Measurements from ENCODE around the gene CASP7. TPM values are rescaled to one million over a fixed set of nuclear protein-coding genes. Genes with fewer than 3 reads are reported as not detected.

CASP7 gene
- total RNA-seq, 1 donor from 2014 or later: 16.6 TPM

GRCh38 chr10:113732160-113732881, 52.6 kb downstream of the CASP7 start:
- intact Hi-C loops (cut with micrococcal nuclease): no loop called here
- Mint-ChIP-seq H3K4me3 (ENCODE audit: low read depth) (no peak overlapping the region), H3K9me3 (no peaks in the 10 kb centered on the region), H3K27ac (no peak overlapping the region), H3K4me1 (ENCODE audit: low read depth) (peaks cover 4% of the 10 kb centered on the region), H3K27me3 (ENCODE audit: low read depth) (no peaks in the 10 kb centered on the region), H3K36me3 (ENCODE audit: low read depth) (peaks cover 21% of the 10 kb centered on the region)
- DNase-seq (ENCODE audit: low spot score): no peak

- Mint-ChIP-seq H3K4me3 (ENCODE audit: low read depth) (no peak overlapping the region), H3K9me3 (no peaks in the 10 kb centered on the region)
These were observed 53.3 kb downstream of the CASP7 start for GRCh38 chr10:113732966-113733365.

GRCh38 chr10:113733635-113734034, 53.9 kb downstream of the CASP7 start:
- intact Hi-C loops (cut with micrococcal nuclease): no loop called here
- no peak for DNase-seq (ENCODE audit: low spot score)
- peaks cover 16% of the 10 kb centered on the region for H3K36me3 Mint-ChIP-seq (ENCODE audit: low read depth)
- no peaks in the 10 kb centered on the region for H3K27me3 Mint-ChIP-seq (ENCODE audit: low read depth)
- no peak overlapping the region for H3K27ac Mint-ChIP-seq
- H3K4me3 Mint-ChIP-seq (ENCODE audit: low read depth): no peak overlapping the region
- peaks cover 4% of the 10 kb centered on the region for H3K4me1 Mint-ChIP-seq (ENCODE audit: low read depth)
- H3K9me3 Mint-ChIP-seq: no peaks in the 10 kb centered on the region

More at GRCh38 chr10:113732966-113733365, 53.3 kb downstream of the CASP7 start:
- intact Hi-C loops (cut with micrococcal nuclease): no loop called here
- H3K36me3 Mint-ChIP-seq (ENCODE audit: low read depth): peaks cover 18% of the 10 kb centered on the region
- peaks cover 4% of the 10 kb centered on the region for H3K4me1 Mint-ChIP-seq (ENCODE audit: low read depth)
- no peaks in the 10 kb centered on the region for H3K27me3 Mint-ChIP-seq (ENCODE audit: low read depth)
- no peak for DNase-seq (ENCODE audit: low spot score)
- H3K27ac Mint-ChIP-seq: no peak overlapping the region

DNA sequence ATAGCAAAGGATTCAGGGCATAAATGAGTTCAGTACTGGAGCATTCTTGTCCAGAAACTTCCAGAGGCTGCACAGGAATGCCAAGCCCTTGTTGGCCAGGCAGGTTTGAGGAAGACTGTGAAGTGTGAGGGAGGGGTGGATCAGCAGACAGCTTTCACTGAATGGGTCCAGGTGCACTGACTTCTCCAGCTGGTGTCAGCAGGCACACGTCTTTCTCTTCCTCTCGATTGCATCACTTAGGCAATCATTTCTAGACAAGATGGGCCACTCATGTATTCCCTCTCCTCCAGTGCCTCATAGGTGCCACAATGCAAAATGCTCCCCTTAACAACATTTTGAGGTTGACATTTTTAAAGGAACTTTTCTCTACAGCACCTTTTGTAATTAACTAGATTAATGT, 56.2 kb downstream of the CASP7 start:
- H3K36me3 Mint-ChIP-seq (ENCODE audit: low read depth): no peaks in the 10 kb centered on the region
- intact Hi-C loops (cut with micrococcal nuclease): no loop called here
- peaks cover 4% of the 10 kb centered on the region for H3K4me1 Mint-ChIP-seq (ENCODE audit: low read depth)
- H3K27me3 Mint-ChIP-seq (ENCODE audit: low read depth): peaks cover 6% of the 10 kb centered on the region
- no peak overlapping the region for H3K4me3 Mint-ChIP-seq (ENCODE audit: low read depth)
- no peak overlapping the region for H3K27ac Mint-ChIP-seq
- no peak for DNase-seq (ENCODE audit: low spot score)
- no peaks in the 10 kb centered on the region for H3K9me3 Mint-ChIP-seq

DNA sequence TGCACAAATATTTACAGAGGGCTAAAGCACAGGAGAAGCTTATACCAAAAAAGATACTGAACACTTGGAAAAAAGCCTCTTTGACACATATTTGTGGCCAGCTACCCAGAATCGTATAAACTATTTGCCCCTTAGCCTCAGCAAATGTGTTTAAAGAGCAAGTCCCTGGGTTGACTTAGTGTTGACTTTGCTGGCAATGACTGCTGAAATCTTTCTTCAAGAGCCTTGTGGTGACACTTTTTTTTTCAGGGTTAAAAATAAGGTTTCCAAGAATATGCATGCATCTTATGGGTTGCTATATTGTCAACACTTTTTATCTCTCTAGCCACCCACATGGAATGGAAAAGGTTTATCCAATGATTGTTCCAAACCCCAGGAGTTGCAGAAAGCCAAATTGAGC, 56.9 kb downstream of the CASP7 start:
- Mint-ChIP-seq H3K4me3 (ENCODE audit: low read depth) (no peak overlapping the region), H3K27ac (no peak overlapping the region), H3K9me3 (no peaks in the 10 kb centered on the region), H3K4me1 (ENCODE audit: low read depth) (peaks cover 4% of the 10 kb centered on the region), H3K27me3 (ENCODE audit: low read depth) (peaks cover 6% of the 10 kb centered on the region), H3K36me3 (ENCODE audit: low read depth) (no peaks in the 10 kb centered on the region)
- no peak for DNase-seq (ENCODE audit: low spot score)
- intact Hi-C loops (cut with micrococcal nuclease): no loop called here

GRCh38 chr10:113739031-113739430, 59.3 kb downstream of the CASP7 start:
- Mint-ChIP-seq H3K27ac (no peak overlapping the region), H3K36me3 (ENCODE audit: low read depth) (no peaks in the 10 kb centered on the region), H3K4me1 (ENCODE audit: low read depth) (peaks cover 4% of the 10 kb centered on the region), H3K27me3 (ENCODE audit: low read depth) (peaks cover 8% of the 10 kb centered on the region), H3K9me3 (no peaks in the 10 kb centered on the region), H3K4me3 (ENCODE audit: low read depth) (no peak overlapping the region)
- DNase-seq (ENCODE audit: low spot score): no peak
- intact Hi-C loops (cut with micrococcal nuclease): no loop called here

DNA sequence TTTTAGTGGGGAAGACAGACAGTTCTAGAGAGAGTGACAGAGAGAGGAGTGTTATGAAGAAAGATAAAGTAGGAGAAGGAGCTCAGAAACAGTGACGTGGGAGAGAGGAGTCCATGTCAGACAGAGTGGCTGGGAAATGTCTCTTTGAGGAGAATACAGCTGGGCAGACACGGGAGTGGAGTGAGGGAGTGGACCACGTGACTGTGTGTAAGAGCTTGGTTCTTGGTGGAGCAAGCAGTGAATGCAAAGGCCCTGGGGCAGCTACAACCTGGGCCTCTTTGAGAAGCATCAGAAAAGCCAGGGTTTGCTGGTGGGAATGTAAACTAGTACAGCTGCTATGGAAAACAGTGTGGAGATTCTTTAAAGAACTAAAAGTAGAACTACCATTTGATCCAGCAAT, 59.9 kb downstream of the CASP7 start:
- peaks cover 12% of the 10 kb centered on the region for H3K27me3 Mint-ChIP-seq (ENCODE audit: low read depth)
- intact Hi-C loops (cut with micrococcal nuclease): no loop called here
- H3K9me3 Mint-ChIP-seq: no peaks in the 10 kb centered on the region
- H3K27ac Mint-ChIP-seq: no peak overlapping the region
- H3K4me3 Mint-ChIP-seq (ENCODE audit: low read depth): no peak overlapping the region
- peaks cover 4% of the 10 kb centered on the region for H3K4me1 Mint-ChIP-seq (ENCODE audit: low read depth)
- H3K36me3 Mint-ChIP-seq (ENCODE audit: low read depth): no peaks in the 10 kb centered on the region
- DNase-seq (ENCODE audit: low spot score): no peak

- H3K9me3 Mint-ChIP-seq: no peaks in the 10 kb centered on the region
- intact Hi-C loops (cut with micrococcal nuclease): no loop called here
- no peaks in the 10 kb centered on the region for H3K36me3 Mint-ChIP-seq (ENCODE audit: low read depth)
- H3K27me3 Mint-ChIP-seq (ENCODE audit: low read depth): peaks cover 13% of the 10 kb centered on the region
- no peak for DNase-seq (ENCODE audit: low spot score)
- H3K4me3 Mint-ChIP-seq (ENCODE audit: low read depth): no peak overlapping the region
- H3K4me1 Mint-ChIP-seq (ENCODE audit: low read depth): peaks cover 4% of the 10 kb centered on the region
- H3K27ac Mint-ChIP-seq: no peak overlapping the region
These were observed 61.1 kb downstream of the CASP7 start for GRCh38 chr10:113740850-113741249.

DNA sequence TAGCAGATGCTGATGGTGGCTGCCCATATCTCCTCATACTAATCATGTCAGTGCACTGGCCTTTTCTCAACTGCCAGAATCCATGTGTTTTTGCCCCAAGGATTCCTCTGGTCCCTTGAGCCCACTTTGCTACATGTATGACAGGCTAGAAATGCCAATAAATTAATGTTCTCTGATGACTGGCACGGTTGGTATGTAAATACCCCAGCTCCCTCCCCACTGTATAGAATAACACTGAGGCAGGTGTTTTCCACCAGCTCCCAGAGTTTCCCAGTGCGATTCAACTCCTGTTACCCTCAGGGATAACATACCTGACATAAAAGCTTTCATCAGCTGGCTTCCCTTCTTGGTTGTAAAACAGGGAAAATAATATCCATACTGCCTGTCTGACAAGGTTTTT, 62.8 kb downstream of the CASP7 start:
- Mint-ChIP-seq H3K4me3 (ENCODE audit: low read depth) (no peak overlapping the region), H3K9me3 (no peaks in the 10 kb centered on the region), H3K36me3 (ENCODE audit: low read depth) (no peaks in the 10 kb centered on the region), H3K4me1 (ENCODE audit: low read depth) (no peaks in the 10 kb centered on the region), H3K27ac (no peak overlapping the region), H3K27me3 (ENCODE audit: low read depth) (peaks cover 20% of the 10 kb centered on the region)
- no peak for DNase-seq (ENCODE audit: low spot score)
- intact Hi-C loops (cut with micrococcal nuclease): no loop called here

DNA sequence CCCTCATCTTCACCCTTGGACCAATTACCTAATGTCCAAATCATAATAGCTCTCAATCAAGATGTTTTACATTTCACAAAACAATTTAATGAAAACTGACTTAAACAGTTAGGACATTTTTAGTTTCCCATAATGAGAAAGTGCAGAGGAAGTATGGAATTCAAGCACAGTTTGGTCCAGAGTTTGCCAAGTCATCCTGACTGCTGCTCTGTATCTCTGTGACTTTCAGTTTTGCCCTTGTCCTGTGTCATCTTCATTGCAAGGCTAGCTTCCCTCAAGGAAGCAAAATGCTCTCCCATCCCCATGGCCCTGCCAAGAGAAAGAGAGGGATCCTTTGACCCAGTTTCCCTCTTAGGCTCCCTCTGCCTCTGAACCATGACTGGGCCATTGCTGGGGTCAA, 63.9 kb downstream of the CASP7 start:
- DNase-seq (ENCODE audit: low spot score): no peak
- no peak overlapping the region for H3K4me3 Mint-ChIP-seq (ENCODE audit: low read depth)
- no peaks in the 10 kb centered on the region for H3K36me3 Mint-ChIP-seq (ENCODE audit: low read depth)
- intact Hi-C loops (cut with micrococcal nuclease): no loop called here
- H3K27ac Mint-ChIP-seq: no peak overlapping the region
- H3K4me1 Mint-ChIP-seq (ENCODE audit: low read depth): no peaks in the 10 kb centered on the region
- H3K27me3 Mint-ChIP-seq (ENCODE audit: low read depth): peaks cover 20% of the 10 kb centered on the region
- no peaks in the 10 kb centered on the region for H3K9me3 Mint-ChIP-seq

GRCh38 chr10:113745374-113745773, 65.7 kb downstream of the CASP7 start:
- intact Hi-C loops (cut with micrococcal nuclease): no loop called here
- Mint-ChIP-seq H3K27me3 (ENCODE audit: low read depth) (peaks cover 14% of the 10 kb centered on the region), H3K4me1 (ENCODE audit: low read depth) (no peaks in the 10 kb centered on the region), H3K36me3 (ENCODE audit: low read depth) (no peaks in the 10 kb centered on the region), H3K9me3 (no peaks in the 10 kb centered on the region), H3K4me3 (ENCODE audit: low read depth) (no peak overlapping the region), H3K27ac (no peak overlapping the region)
- no peak for DNase-seq (ENCODE audit: low spot score)

DNA sequence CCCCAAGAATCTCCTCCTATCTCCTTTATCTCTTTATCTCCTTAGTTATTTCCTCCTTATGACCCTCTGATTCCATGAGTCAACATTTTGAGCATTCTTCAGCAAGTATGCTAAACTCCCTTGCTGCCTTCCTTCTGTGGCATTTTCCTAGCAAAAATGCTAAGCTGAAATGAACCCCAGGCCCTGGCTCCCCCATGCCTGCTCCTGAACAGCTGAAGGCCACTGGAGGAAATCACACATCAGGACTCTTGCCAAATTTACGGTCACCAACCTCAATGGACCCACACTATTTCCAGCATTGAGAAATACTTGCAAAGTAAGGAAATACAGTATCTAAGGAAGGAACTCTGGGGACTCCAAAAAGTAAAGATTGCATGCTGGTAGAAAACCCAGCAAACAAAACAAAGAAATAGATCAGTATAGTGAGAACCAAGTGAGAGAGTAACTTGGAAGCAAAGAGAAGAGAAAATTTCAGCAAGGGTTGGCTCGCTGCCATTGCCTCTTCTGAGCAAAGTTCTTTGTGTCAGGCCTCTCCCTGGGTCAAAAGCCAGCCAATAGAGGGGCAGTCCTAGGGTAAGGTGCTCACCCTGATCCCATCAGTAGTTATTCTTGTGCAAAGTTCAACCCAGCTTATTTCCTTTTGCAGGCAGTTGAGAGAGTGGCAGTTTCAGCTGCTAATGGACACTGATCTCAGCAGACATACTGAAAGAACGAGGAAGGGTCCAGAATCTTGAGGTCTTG, 66.7 kb downstream of the CASP7 start:
- Mint-ChIP-seq H3K36me3 (ENCODE audit: low read depth) (no peaks in the 10 kb centered on the region), H3K27me3 (ENCODE audit: low read depth) (peaks cover 19% of the 10 kb centered on the region), H3K9me3 (no peaks in the 10 kb centered on the region), H3K4me3 (ENCODE audit: low read depth) (no peak overlapping the region), H3K27ac (no peak overlapping the region), H3K4me1 (ENCODE audit: low read depth) (no peaks in the 10 kb centered on the region)
- DNase-seq (ENCODE audit: low spot score): no peak
- intact Hi-C loops (cut with micrococcal nuclease): no loop called here

GRCh38 chr10:113751181-113751732, 71.5 kb downstream of the CASP7 start, which contains the start of gene PLEKHS1:
TSS of gene PLEKHS1 (plus strand) at chr10:113751682. CDS start at chr10:113755278, 3,596 bp downstream.
- Mint-ChIP-seq H3K9me3 (no peaks in the 10 kb centered on the region), H3K4me1 (ENCODE audit: low read depth) (no peaks in the 10 kb centered on the region)

More at GRCh38 chr10:113751181-113751732, 71.5 kb downstream of the CASP7 start, which contains the start of gene PLEKHS1:
- Mint-ChIP-seq H3K27ac (no peak within 1 kb of the TSS), H3K27me3 (ENCODE audit: low read depth) (peaks cover 18% of the 10 kb centered on the region), H3K36me3 (ENCODE audit: low read depth) (no peaks in the 10 kb centered on the region), H3K4me3 (ENCODE audit: low read depth) (no peak within 1 kb of the TSS)
- intact Hi-C loops (cut with micrococcal nuclease): no loop called here
- no peak for DNase-seq (ENCODE audit: low spot score)

Data from activated T-helper 2 cell treated with anti-CD3 and anti-CD28 coated beads, Interferon-gamma antibody, Interleukin-2, Interleukin-4, amounts not matched to agents 10 μg/mL and 5 μg/mL and 100 μg/mL, durations not matched to agents 14 hours and 24 hours and 36 hours (primary cell).